Amniotic stem cell (primary cell): ENCODE results near the gene HOXC4.
"Not testable (repeated sequence)": the region's sequence is repeated elsewhere in the genome, so short reads cannot be mapped to it uniquely, and the experiment has no call there.

Experiments used
- DNase-seq: peaks from one replicate; lab custom pipeline; 2025; lab: John Stamatoyannopoulos, UW

HOXC4 gene

GRCh38 chr12:54092943-54093342 lies 39.3 kb downstream of the HOXC4 start:
- not testable (repeated sequence) for DNase-seq

GRCh38 chr12:54095928-54096327 lies 42.3 kb downstream of the HOXC4 start:
- not testable (repeated sequence) for DNase-seq

GRCh38 chr12:54098644-54099043 lies 45.0 kb downstream of the HOXC4 start:
- DNase-seq, result not testable (repeated sequence)

- not testable (repeated sequence) for DNase-seq
These were observed 47.0 kb downstream of the HOXC4 start for GRCh38 chr12:54100588-54100987.

- DNase-seq, result not testable (repeated sequence)
These were observed 48.6 kb downstream of the HOXC4 start for GRCh38 chr12:54102223-54102622.

GRCh38 chr12:54103827-54104226 lies 50.2 kb downstream of the HOXC4 start:
- not testable (repeated sequence) for DNase-seq
